ENCODE results near the gene TBX10. TPM values are rescaled to one million over a fixed set of nuclear protein-coding genes. Genes with fewer than 3 reads are reported as not detected.

TBX10 gene
- total and polyA plus RNA-seq, 2 donors (not counting 3 experiments of a cell fraction or from before 2014, with no cell fraction given): not detected

- Histone ChIP-seq H3K9me1 (replicated peaks; ENCODE audit: control insufficient read depth, extremely low read depth, insufficient read depth, low read length) (no peaks in the 10 kb centered on the region), H3K79me2 (ENCODE audit: control insufficient read depth, insufficient read depth, low read length) (no peaks in the 10 kb centered on the region), H3K36me3 (ENCODE audit: control insufficient read depth in 2 of 2, extremely low read depth in 1 of 2, insufficient read depth in 2 of 2, low read length in 2 of 2) (no peaks in the 10 kb centered on the region), H3K4me2 (ENCODE audit: insufficient read depth, low read length) (no peak overlapping the region), H4K20me1 (replicated peaks; ENCODE audit: control insufficient read depth, extremely low read depth, insufficient read depth, low read length) (no peaks in the 10 kb centered on the region), H3K9ac (replicated peaks; ENCODE audit: extremely low read depth, insufficient read depth, low read length) (no peak overlapping the region), H3K9me3 (replicated peaks; ENCODE audit: control insufficient read depth, insufficient read depth, low read length) (no peaks in the 10 kb centered on the region), H3K27ac (ENCODE audit: insufficient read depth, low read depth, low read length) (no peak overlapping the region), H2AFZ (ENCODE audit: low read depth, low read length) (no peak overlapping the region), H3K4me3 (replicated peaks in 1 of 3; ENCODE audit: insufficient read depth in 1 of 3, low read depth in 1 of 3, low read length in 3 of 3) (no peak overlapping the region), H3K4me1 (ENCODE audit: control insufficient read depth, extremely low read depth, insufficient read depth, low read length) (no peaks in the 10 kb centered on the region), H3K27me3 (ENCODE audit: control insufficient read depth in 2 of 2, insufficient read depth in 2 of 2, low read length in 2 of 2) (no peaks in the 10 kb centered on the region)
- TF ChIP-seq POLR2A (IDR thresholded peaks at IDR 0.05; ENCODE audit: low read depth, low read length) (no peak), JUN (IDR thresholded peaks at IDR 0.05; ENCODE audit: borderline replicate concordance, insufficient read depth, insufficient read length, low read depth) (no peak), EZH2 (IDR thresholded peaks at IDR 0.05; ENCODE audit: borderline replicate concordance, low read depth, low read length, severe bottlenecking) (no peak), POLR2AphosphoS5 (IDR thresholded peaks at IDR 0.05; ENCODE audit: insufficient read depth, low read depth, low read length) (no peak), MYC (IDR thresholded peaks at IDR 0.05; ENCODE audit: low read depth, low read length) (no peak), FOS (IDR thresholded peaks at IDR 0.05; ENCODE audit: borderline replicate concordance, insufficient read depth, low read length) (no peak), MAX (IDR thresholded peaks at IDR 0.05; ENCODE audit: insufficient read depth, insufficient read length) (no peak), GATA2 (IDR thresholded peaks at IDR 0.05; ENCODE audit: insufficient read depth, insufficient read length, low read depth, low read length) (no peak)
- TF ChIP-seq, protein P1, sequence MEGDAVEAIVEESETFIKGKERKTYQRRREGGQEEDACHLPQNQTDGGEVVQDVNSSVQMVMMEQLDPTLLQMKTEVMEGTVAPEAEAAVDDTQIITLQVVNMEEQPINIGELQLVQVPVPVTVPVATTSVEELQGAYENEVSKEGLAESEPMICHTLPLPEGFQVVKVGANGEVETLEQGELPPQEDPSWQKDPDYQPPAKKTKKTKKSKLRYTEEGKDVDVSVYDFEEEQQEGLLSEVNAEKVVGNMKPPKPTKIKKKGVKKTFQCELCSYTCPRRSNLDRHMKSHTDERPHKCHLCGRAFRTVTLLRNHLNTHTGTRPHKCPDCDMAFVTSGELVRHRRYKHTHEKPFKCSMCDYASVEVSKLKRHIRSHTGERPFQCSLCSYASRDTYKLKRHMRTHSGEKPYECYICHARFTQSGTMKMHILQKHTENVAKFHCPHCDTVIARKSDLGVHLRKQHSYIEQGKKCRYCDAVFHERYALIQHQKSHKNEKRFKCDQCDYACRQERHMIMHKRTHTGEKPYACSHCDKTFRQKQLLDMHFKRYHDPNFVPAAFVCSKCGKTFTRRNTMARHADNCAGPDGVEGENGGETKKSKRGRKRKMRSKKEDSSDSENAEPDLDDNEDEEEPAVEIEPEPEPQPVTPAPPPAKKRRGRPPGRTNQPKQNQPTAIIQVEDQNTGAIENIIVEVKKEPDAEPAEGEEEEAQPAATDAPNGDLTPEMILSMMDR (IDR thresholded peaks at IDR 0.05; ENCODE audit: extremely low read depth in 1 of 2, insufficient read depth in 1 of 2, low read depth in 1 of 2, low read length in 2 of 2): no peak
- intact Hi-C loops (cut with micrococcal nuclease): no loop called here
- dilution Hi-C loops (cut with MboI; ENCODE audit: extremely low pct_ligation_motif_present, low sequenced_read_pairs): no loop called here
- ChIA-PET POLR2A (no interaction called here), CTCF (interaction anchor here (1.4 to 1.8 kb wide), 4 partner anchors 9 to 32 kb away, joined by 3 to 8 read pairs (median 6); partner anchors contain the start of gene NUDT8)
- DNase-seq (ENCODE audit: low read depth, low spot score): no peak
- BruUV-seq (replicated peaks): no TSS peak
- FAIRE-seq: no peak
Observed at GRCh38 chr11:67645521-67646461, 6.2 kb upstream of the TBX10 start.
